Measurements from ENCODE around the gene EML6.

DNA sequence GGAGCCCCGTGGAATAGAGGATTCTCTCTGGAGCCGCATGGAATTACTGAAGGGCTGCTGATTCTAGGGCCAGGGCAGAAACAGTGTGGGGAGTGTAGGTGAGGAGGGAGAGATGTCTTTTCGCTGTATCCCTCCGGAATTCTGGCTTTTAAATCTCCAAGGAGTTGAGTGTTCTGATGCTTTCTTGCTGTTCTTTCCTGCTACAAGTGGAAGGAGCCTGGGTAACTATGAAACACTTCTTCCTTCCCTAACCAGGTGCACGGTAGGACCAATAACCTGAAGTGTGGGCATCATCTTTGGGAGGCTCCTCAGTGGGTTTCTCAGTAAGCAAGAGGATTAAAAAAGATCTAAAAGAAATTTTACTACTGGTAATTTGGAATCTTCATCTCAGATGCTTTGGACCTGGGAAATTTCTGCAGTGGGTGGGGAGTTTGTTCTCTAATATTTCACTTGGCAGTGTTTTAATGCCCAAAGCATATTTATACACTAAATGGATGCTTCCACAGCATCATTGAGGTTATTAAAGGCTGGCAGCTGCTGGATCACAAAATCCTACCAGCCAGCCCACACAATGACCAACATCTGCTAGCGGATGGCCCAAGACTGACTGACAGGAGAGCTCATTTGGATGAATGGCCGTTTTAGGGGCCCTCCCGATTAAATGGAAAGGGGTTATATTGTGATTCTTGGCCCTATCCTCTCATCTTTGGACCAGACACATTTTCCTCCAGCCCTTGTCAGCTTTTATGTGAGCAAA, 2.1 kb downstream of the EML6 start:
- TF ChIP-seq EZH2phosphoT487 (IDR thresholded peaks at IDR 0.05; ENCODE audit: unreplicated experiment) (no peak), EZH2 (IDR thresholded peaks at IDR 0.05; ENCODE audit: low read depth, unreplicated experiment) (no peak), CREB1 (CRISPR knock-in tag; IDR thresholded peaks at IDR 0.05; ENCODE audit: low read depth) (no peak), JUNB (IDR thresholded peaks at IDR 0.05; ENCODE audit: unreplicated experiment) (no peak), POLR2AphosphoS5 (IDR thresholded peaks at IDR 0.05; ENCODE audit: low read depth) (no peak), STAT1 (IDR thresholded peaks at IDR 0.05; ENCODE audit: unreplicated experiment) (no peak)
- TF ChIP-seq, protein P1, sequence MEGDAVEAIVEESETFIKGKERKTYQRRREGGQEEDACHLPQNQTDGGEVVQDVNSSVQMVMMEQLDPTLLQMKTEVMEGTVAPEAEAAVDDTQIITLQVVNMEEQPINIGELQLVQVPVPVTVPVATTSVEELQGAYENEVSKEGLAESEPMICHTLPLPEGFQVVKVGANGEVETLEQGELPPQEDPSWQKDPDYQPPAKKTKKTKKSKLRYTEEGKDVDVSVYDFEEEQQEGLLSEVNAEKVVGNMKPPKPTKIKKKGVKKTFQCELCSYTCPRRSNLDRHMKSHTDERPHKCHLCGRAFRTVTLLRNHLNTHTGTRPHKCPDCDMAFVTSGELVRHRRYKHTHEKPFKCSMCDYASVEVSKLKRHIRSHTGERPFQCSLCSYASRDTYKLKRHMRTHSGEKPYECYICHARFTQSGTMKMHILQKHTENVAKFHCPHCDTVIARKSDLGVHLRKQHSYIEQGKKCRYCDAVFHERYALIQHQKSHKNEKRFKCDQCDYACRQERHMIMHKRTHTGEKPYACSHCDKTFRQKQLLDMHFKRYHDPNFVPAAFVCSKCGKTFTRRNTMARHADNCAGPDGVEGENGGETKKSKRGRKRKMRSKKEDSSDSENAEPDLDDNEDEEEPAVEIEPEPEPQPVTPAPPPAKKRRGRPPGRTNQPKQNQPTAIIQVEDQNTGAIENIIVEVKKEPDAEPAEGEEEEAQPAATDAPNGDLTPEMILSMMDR (conservative IDR thresholded peaks at IDR 0.05; ENCODE audit: low read depth in 2 of 2) = no peak
- TF ChIP-seq, protein P2, sequence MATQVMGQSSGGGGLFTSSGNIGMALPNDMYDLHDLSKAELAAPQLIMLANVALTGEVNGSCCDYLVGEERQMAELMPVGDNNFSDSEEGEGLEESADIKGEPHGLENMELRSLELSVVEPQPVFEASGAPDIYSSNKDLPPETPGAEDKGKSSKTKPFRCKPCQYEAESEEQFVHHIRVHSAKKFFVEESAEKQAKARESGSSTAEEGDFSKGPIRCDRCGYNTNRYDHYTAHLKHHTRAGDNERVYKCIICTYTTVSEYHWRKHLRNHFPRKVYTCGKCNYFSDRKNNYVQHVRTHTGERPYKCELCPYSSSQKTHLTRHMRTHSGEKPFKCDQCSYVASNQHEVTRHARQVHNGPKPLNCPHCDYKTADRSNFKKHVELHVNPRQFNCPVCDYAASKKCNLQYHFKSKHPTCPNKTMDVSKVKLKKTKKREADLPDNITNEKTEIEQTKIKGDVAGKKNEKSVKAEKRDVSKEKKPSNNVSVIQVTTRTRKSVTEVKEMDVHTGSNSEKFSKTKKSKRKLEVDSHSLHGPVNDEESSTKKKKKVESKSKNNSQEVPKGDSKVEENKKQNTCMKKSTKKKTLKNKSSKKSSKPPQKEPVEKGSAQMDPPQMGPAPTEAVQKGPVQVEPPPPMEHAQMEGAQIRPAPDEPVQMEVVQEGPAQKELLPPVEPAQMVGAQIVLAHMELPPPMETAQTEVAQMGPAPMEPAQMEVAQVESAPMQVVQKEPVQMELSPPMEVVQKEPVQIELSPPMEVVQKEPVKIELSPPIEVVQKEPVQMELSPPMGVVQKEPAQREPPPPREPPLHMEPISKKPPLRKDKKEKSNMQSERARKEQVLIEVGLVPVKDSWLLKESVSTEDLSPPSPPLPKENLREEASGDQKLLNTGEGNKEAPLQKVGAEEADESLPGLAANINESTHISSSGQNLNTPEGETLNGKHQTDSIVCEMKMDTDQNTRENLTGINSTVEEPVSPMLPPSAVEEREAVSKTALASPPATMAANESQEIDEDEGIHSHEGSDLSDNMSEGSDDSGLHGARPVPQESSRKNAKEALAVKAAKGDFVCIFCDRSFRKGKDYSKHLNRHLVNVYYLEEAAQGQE (IDR thresholded peaks at IDR 0.05; ENCODE audit: unreplicated experiment) = no peak

Data from GM23338 (cell line).